ENCODE data around the gene DAZAP1. TPM values are rescaled to one million over a fixed set of nuclear protein-coding genes. Genes with fewer than 3 reads are reported as not detected.

Gene DAZAP1
- total RNA-seq, 1 experiment from 2014 or later = 229 TPM

DNA sequence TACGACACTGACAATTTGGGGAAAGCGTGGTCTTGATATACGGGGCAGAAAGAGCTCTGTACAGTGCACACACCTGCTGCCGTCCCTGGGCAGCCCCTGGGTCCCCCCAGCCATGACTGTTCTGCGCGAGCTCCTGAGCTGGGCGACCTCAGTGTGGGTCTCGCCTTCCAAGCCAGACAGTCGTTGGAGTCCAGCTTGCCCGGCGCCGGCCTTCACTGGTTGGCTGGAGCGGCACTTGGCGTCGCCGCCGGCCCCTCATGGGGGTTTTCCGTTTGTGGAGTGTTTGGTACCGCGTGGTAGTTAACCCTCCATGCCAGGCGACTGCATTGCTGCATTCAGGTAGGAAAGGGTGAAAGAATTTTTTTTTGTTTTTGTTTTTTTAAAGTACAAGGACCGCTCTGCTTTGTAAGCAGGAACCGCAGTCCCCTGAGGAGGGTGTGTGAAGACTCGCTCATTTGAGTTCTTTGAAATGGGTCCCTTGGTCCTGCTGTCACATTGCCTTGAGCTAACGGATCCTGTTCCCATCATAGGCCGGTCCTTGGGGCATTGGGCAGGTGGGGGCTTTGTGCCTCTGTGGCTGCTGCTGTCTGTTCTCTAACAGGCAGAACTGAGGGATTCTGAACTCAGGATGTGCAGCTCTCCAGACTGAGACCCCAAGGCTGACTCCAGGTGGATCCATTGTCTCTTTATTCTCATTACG, 20.0 kb downstream of the DAZAP1 start:
- H3K27me3 ChIP-seq (replicated peaks; ENCODE audit: insufficient read depth, low read depth, low read length, poor library complexity) = no peaks in the 10 kb centered on the region
- H3K4me3 ChIP-seq (ENCODE audit: low read depth, low read length, poor library complexity, severe bottlenecking) = no peak overlapping the region
- peaks cover 89% of the 10 kb centered on the region for H3K36me3 ChIP-seq (ENCODE audit: insufficient read depth, low read length, poor library complexity, severe bottlenecking)
- no peaks in the 10 kb centered on the region for H3K9me3 ChIP-seq (ENCODE audit: low read depth, low read length, poor library complexity, severe bottlenecking)
- no peak for TF ChIP-seq EZH2 (IDR thresholded peaks at IDR 0.05; ENCODE audit: borderline replicate concordance, low read depth, low read length, poor library complexity, severe bottlenecking)
- TF ChIP-seq, protein P1, sequence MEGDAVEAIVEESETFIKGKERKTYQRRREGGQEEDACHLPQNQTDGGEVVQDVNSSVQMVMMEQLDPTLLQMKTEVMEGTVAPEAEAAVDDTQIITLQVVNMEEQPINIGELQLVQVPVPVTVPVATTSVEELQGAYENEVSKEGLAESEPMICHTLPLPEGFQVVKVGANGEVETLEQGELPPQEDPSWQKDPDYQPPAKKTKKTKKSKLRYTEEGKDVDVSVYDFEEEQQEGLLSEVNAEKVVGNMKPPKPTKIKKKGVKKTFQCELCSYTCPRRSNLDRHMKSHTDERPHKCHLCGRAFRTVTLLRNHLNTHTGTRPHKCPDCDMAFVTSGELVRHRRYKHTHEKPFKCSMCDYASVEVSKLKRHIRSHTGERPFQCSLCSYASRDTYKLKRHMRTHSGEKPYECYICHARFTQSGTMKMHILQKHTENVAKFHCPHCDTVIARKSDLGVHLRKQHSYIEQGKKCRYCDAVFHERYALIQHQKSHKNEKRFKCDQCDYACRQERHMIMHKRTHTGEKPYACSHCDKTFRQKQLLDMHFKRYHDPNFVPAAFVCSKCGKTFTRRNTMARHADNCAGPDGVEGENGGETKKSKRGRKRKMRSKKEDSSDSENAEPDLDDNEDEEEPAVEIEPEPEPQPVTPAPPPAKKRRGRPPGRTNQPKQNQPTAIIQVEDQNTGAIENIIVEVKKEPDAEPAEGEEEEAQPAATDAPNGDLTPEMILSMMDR (conservative IDR thresholded peaks at IDR 0.05; ENCODE audit: low read depth, low read length) = no peak
- BruUV-seq (replicated peaks) = no TSS peak
- H3K27ac ChIP-seq (ENCODE audit: low read depth, low read length, poor library complexity, severe bottlenecking) = no peak overlapping the region
- ChIA-PET CTCF (no interaction called here), POLR2A (ENCODE audit: low non-redundant PET) (no interaction called here)
- H3K4me1 ChIP-seq (ENCODE audit: insufficient read depth, low read length, poor library complexity, severe bottlenecking) = no peaks in the 10 kb centered on the region
- intact Hi-C loops (cut with micrococcal nuclease; ENCODE audit: unreplicated experiment) = no loop called here
- no peak for DNase-seq (ENCODE audit: low spot score)

DNA sequence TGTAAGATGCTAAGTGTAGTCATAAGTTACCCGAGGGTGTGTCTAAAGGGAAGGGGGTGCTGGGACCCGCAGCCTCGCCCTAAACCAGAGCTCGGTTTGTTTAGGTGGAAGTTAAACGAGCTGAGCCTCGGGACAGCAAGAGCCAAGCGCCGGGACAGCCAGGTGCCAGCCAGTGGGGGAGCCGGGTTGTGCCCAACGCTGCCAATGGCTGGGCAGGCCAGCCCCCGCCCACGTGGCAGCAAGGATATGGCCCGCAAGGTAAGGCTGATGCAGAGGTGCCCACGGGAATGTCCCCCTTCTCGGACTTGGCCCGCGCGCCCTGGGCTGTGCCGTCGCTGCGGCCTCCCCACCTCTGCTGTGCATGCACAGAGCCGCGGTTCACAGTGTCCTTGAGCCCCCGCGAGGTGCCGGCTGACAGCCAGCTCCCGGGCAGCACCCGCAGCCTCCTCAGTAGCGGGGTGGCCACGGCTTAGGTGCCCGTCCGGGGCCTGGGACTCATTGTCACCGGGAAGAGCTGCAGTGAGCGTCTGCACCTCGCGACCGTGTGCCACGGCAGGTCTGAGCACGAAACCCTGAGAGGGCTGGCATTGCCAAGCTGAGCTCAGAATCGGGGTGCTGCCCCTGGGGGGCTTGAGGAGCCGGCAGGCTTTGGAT, 21.5 kb downstream of the DAZAP1 start:
- DNase-seq (ENCODE audit: low spot score) = no peak
- intact Hi-C loops (cut with micrococcal nuclease; ENCODE audit: unreplicated experiment) = no loop called here
- Histone ChIP-seq H3K27ac (ENCODE audit: low read depth, low read length, poor library complexity, severe bottlenecking) (no peak overlapping the region), H3K4me1 (ENCODE audit: insufficient read depth, low read length, poor library complexity, severe bottlenecking) (no peaks in the 10 kb centered on the region), H3K9me3 (ENCODE audit: low read depth, low read length, poor library complexity, severe bottlenecking) (no peaks in the 10 kb centered on the region), H3K36me3 (ENCODE audit: insufficient read depth, low read length, poor library complexity, severe bottlenecking) (peaks cover 88% of the 10 kb centered on the region), H3K4me3 (ENCODE audit: low read depth, low read length, poor library complexity, severe bottlenecking) (no peak overlapping the region), H3K27me3 (replicated peaks; ENCODE audit: insufficient read depth, low read depth, low read length, poor library complexity) (no peaks in the 10 kb centered on the region)
- TF ChIP-seq, protein P1 (conservative IDR thresholded peaks at IDR 0.05; ENCODE audit: low read depth, low read length) = no peak
- TF ChIP-seq EZH2 (IDR thresholded peaks at IDR 0.05; ENCODE audit: borderline replicate concordance, low read depth, low read length, poor library complexity, severe bottlenecking) = no peak
- ChIA-PET POLR2A (ENCODE audit: low non-redundant PET) (no interaction called here), CTCF (no interaction called here)
- no TSS peak for BruUV-seq (replicated peaks)

DNA sequence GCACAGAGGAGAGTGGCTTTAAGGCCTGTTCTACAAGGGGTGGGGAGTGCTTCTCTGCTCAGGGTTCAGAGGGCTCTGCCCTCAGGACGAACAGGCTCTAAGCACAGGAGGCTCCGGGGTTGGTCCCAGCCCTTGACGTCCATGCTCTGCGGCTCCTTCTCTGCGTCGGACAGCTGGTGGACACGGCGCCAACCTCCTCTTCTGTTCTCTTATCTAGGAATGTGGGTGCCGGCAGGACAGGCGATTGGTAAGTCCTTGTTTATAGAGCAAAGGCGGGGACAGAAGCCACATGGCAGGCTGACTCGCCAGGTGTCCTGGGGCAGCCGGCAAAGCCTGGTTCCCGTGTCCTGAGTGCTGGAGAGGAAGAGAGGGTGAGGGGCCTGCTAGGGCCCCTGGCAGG, 22.4 kb downstream of the DAZAP1 start:
- POLR2A ChIA-PET (ENCODE audit: low non-redundant PET) = no interaction called here

More for the DNA sequence above, 22.4 kb downstream of the DAZAP1 start:
- Histone ChIP-seq H3K27ac (ENCODE audit: low read depth, low read length, poor library complexity, severe bottlenecking) (no peak overlapping the region), H3K9me3 (ENCODE audit: low read depth, low read length, poor library complexity, severe bottlenecking) (no peaks in the 10 kb centered on the region), H3K36me3 (ENCODE audit: insufficient read depth, low read length, poor library complexity, severe bottlenecking) (peaks cover 90% of the 10 kb centered on the region), H3K4me1 (ENCODE audit: insufficient read depth, low read length, poor library complexity, severe bottlenecking) (no peaks in the 10 kb centered on the region), H3K4me3 (ENCODE audit: low read depth, low read length, poor library complexity, severe bottlenecking) (no peak overlapping the region), H3K27me3 (replicated peaks; ENCODE audit: insufficient read depth, low read depth, low read length, poor library complexity) (no peaks in the 10 kb centered on the region)
- DNase-seq (ENCODE audit: low spot score) = no peak
- intact Hi-C loops (cut with micrococcal nuclease; ENCODE audit: unreplicated experiment) = no loop called here
- TF ChIP-seq EZH2 (IDR thresholded peaks at IDR 0.05; ENCODE audit: borderline replicate concordance, low read depth, low read length, poor library complexity, severe bottlenecking) = no peak
- BruUV-seq (replicated peaks) = no TSS peak
- CTCF ChIA-PET = no interaction called here
